Loucy (cell line): ENCODE data around the gene STRIP2.
"Not testable (repeated sequence)": the region's sequence is repeated elsewhere in the genome, so short reads cannot be mapped to it uniquely, and the experiment has no call there.

Experiments used
- H2AFZ ChIP-seq: fragments of 200-600 bp; sonication (generic); 2 replicates; pipeline ENCODE4 v1.6.0; 2016; ENCODE audit warnings: antibody characterized with exemption, mild to moderate bottlenecking, low read length, moderate library complexity
- H3F3A ChIP-seq: fragments of 200-600 bp; 2 replicates; pipeline ENCODE4 v1.6.0; 2016; ENCODE audit warnings: antibody characterized with exemption, low read depth, mild to moderate bottlenecking
- H3K27me3 ChIP-seq: fragments of 200-600 bp; sonication (generic); 2 replicates; pipeline ENCODE4 v1.6.1; 2014; ENCODE audit warnings: low read length, mild to moderate bottlenecking; ENCODE audit not compliant: insufficient read depth, poor library complexity, severe bottlenecking
- H3K36me3 ChIP-seq: fragments of 200-600 bp; sonication (generic); 2 replicates; pipeline ENCODE4 v1.6.1; 2016; ENCODE audit warnings: low read length; ENCODE audit not compliant: insufficient read depth
- H3K4me1 ChIP-seq: fragments of 200-600 bp; sonication (generic); 2 replicates; pipeline ENCODE4 v1.5.1; 2014; ENCODE audit warnings: low read length, mild to moderate bottlenecking; ENCODE audit not compliant: insufficient read depth, poor library complexity, severe bottlenecking
- H3K4me2 ChIP-seq: fragments of 200-600 bp; sonication (generic); 2 replicates; pipeline ENCODE4 v1.6.0; 2014; ENCODE audit warnings: antibody characterized with exemption, low read length, low read depth, mild to moderate bottlenecking; ENCODE audit not compliant: poor library complexity, severe bottlenecking
- H3K4me3 ChIP-seq: fragments of 200-600 bp; sonication (generic); 2 replicates; pipeline ENCODE4 v1.5.1; 2014; ENCODE audit warnings: low read length, mild to moderate bottlenecking, mixed read lengths; ENCODE audit not compliant: poor library complexity, severe bottlenecking
- H3K79me2 ChIP-seq: fragments of 200-600 bp; sonication (generic); 2 replicates; pipeline ENCODE4 v1.6.1; 2014; ENCODE audit warnings: low read length; ENCODE audit not compliant: insufficient read depth
- H3K9ac ChIP-seq: fragments of 200-600 bp; sonication (generic); 2 replicates; pipeline ENCODE4 v1.6.0; 2014; ENCODE audit warnings: mild to moderate bottlenecking, low read depth, low read length, moderate library complexity; ENCODE audit not compliant: poor library complexity, severe bottlenecking
- H3K9me2 ChIP-seq: fragments of 200-600 bp; sonication (generic); replicated peaks from 2 replicates; pipeline ENCODE4 v1.6.1; 2016; ENCODE audit warnings: low read depth, low read length, mixed read lengths
- H3K9me3 ChIP-seq: fragments of 200-600 bp; sonication (generic); 2 replicates; pipeline ENCODE4 v1.6.1; 2014; ENCODE audit warnings: mild to moderate bottlenecking, antibody characterized with exemption, low read length, low read depth; ENCODE audit not compliant: insufficient read depth
- H4K20me1 ChIP-seq: fragments of 200-600 bp; sonication (generic); 2 replicates; pipeline ENCODE4 v1.6.0; 2014; ENCODE audit warnings: antibody characterized with exemption, low read length, mild to moderate bottlenecking; ENCODE audit not compliant: insufficient read depth, poor library complexity, severe bottlenecking
- EZH2phosphoT487 ChIP-seq: fragments of 200-600 bp; IDR thresholded peaks from 2 replicates; pipeline ENCODE4 v1.6.1; 2018; ENCODE audit warnings: antibody characterized with exemption, mild to moderate bottlenecking, moderate library complexity, borderline replicate concordance
- TF ChIP-seq, protein P1 (sequence below): fragments of 200-600 bp; sonication (generic); conservative IDR thresholded peaks from 2 replicates; pipeline ENCODE4 v1.5.1; 2014; ENCODE audit warnings: mild to moderate bottlenecking, antibody characterized with exemption, low read length

The STRIP2 gene

DNA sequence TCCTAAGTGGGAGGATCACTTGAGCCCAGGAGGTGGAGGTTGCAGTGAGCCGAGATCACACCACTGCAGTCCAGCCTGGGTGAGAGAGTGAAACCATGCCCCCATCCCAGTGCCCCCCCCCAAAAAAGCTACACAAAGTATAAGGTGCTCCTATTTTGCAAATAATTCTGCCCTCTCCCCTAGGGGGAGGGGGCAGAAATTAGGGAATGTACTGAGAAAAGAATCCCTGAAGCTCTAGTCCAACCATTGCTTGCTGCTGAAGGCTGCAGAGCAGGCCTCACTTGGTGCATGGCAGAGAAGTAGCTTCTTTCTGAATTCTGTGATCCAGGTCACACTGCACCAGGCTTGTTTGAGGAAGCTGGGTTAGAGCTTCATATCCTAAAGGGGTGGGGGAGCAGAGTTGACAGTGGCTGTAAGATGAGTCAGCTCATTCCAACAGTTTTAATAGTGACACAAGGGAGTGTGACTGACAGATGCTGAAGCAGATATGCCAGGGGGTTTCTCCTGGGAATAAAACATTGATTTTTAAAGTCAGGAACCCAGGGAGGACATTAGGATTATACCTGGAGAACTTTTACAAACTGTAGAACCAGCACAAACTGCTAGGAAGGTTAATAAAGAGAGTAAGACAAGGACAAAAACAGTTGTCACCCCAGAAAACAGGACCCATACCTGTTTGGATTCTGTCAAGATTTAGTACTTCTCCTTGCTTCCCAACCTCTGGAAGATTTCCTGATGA is 32.8 kb upstream of the STRIP2 start:
- H3K79me2 ChIP-seq: no peaks in the 10 kb centered on the region
- peak overlapping the region; percentile 6 for H3K9ac ChIP-seq
- peaks cover 15% of the 10 kb centered on the region for H3K4me1 ChIP-seq
- peak overlapping the region; percentile 7; the same call in 1 of the 2 replicates for H2AFZ ChIP-seq
- no peaks in the 10 kb centered on the region for H3K27me3 ChIP-seq
- H3K4me3 ChIP-seq: no peak overlapping the region
- no peak for TF ChIP-seq EZH2phosphoT487
- TF ChIP-seq, protein P1, sequence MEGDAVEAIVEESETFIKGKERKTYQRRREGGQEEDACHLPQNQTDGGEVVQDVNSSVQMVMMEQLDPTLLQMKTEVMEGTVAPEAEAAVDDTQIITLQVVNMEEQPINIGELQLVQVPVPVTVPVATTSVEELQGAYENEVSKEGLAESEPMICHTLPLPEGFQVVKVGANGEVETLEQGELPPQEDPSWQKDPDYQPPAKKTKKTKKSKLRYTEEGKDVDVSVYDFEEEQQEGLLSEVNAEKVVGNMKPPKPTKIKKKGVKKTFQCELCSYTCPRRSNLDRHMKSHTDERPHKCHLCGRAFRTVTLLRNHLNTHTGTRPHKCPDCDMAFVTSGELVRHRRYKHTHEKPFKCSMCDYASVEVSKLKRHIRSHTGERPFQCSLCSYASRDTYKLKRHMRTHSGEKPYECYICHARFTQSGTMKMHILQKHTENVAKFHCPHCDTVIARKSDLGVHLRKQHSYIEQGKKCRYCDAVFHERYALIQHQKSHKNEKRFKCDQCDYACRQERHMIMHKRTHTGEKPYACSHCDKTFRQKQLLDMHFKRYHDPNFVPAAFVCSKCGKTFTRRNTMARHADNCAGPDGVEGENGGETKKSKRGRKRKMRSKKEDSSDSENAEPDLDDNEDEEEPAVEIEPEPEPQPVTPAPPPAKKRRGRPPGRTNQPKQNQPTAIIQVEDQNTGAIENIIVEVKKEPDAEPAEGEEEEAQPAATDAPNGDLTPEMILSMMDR: no peak
- H3K9me3 ChIP-seq: no peaks in the 10 kb centered on the region
- H3K36me3 ChIP-seq: 0 out of 2 replicates have a peak, but pooled peaks cover 3% of the 10 kb centered on the region
- H3K4me2 ChIP-seq: peak overlapping the region; percentile 28
- no peaks in the 10 kb centered on the region for H3K9me2 ChIP-seq
- no peaks in the 10 kb centered on the region for H3F3A ChIP-seq
- no peaks in the 10 kb centered on the region for H4K20me1 ChIP-seq

DNA sequence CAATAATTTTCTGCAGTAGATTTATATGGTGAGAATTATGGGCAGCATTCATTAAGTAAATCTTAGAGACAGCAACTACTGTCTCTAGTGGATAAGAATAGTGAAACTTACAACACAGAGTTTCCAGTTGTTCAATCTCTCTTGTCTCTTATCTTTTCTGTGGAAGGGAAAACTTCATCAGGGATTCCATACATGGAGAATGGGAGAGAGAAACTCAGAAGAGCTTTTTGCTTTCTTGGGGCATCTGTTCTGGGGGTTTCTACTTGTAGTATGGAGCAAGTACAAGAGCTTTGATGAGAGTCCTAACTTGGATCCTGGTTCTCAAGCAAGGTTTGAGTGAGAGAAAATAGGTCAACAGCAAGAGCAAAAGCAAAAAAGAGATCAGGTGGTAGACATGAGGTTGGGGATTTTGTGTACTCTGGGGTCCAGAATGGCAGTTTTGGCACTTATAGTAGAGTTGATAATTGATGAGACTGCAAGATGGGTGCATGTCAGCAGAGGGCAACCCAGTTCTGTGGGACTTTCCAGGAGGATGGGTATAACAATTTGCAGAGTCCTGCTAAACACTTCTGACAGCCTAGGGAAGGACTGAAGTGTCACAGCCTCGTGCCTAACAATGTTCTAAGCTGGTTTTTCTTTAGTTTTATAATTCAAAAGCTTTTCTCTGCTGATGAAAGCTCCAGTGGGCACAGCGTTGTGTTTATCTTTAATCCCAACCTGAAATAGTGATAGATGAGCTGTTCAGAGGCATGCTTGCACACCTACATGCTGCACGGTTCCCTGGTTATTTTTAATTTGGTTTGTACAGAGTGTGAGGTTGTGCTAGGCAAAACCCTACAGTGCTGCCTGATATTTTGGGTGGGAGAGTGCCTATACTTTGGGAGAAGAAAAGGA is 32.0 kb upstream of the STRIP2 start:
- Histone ChIP-seq H3K36me3 (0 out of 2 replicates have a peak, but pooled peaks cover 3% of the 10 kb centered on the region), H3K27me3 (no peaks in the 10 kb centered on the region), H3K79me2 (no peaks in the 10 kb centered on the region), H2AFZ (no peak overlapping the region), H3K9ac (peak overlapping the region; percentile 6), H4K20me1 (no peaks in the 10 kb centered on the region), H3K9me3 (no peaks in the 10 kb centered on the region), H3K4me3 (no peak overlapping the region), H3K9me2 (no peaks in the 10 kb centered on the region), H3K4me1 (peaks cover 15% of the 10 kb centered on the region), H3K4me2 (peak overlapping the region; percentile 28), H3F3A (no peaks in the 10 kb centered on the region)
- TF ChIP-seq, protein P1: peak; percentile 52
- TF ChIP-seq EZH2phosphoT487: no peak

DNA sequence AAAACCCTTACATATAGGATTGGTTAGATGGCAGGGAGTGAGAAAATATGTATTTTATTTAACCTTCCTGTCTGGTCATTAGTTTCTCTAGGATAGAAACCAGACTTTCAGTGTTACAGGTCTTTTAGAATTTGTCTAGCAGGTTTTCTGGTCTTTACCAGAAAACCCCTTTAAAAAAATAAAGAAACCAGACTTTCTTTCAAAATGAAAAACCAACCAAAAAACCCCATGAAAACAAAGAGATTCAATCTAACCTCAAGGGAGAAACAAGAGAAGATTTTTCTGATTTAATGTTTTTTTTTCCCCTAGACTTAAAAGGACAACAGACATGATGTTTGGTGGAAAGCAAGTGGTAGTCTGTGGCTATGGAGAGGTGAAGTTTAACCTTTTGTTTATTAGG is 28.7 kb upstream of the STRIP2 start:
- H2AFZ ChIP-seq: no peak overlapping the region
- H3K27me3 ChIP-seq: no peaks in the 10 kb centered on the region
- H3F3A ChIP-seq: no peaks in the 10 kb centered on the region
- TF ChIP-seq EZH2phosphoT487: no peak
- TF ChIP-seq, protein P1: no peak
- H3K4me2 ChIP-seq: no peak overlapping the region
- H3K36me3 ChIP-seq: no peaks in the 10 kb centered on the region
- H3K9ac ChIP-seq: no peak overlapping the region
- peaks cover 15% of the 10 kb centered on the region for H3K4me1 ChIP-seq
- H3K9me2 ChIP-seq: no peaks in the 10 kb centered on the region
- no peaks in the 10 kb centered on the region for H3K79me2 ChIP-seq
- no peaks in the 10 kb centered on the region for H3K9me3 ChIP-seq
- no peaks in the 10 kb centered on the region for H4K20me1 ChIP-seq
- no peak overlapping the region for H3K4me3 ChIP-seq

DNA sequence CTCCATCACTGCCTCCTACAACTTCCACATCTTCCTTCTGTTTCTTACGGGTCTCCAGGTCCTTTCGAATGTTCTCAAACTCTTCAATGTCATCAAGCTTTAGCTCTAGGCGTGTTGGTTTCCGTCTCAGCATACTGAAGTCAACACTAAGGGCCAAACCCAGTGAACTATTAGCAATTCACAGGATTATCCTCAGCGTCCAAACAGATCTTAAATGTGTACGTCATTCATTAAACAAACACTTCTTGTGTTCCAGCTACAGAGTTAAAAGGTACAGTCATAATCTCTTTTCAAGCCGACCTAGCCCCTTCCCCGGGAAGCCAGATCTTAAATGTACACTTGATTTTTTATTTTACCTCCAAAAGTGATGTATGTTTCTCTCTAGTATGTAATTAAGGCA is 24.0 kb upstream of the STRIP2 start:
- H3K4me2 ChIP-seq, H3K9me3 ChIP-seq, H3K4me1 ChIP-seq, H3K4me3 ChIP-seq, H2AFZ ChIP-seq, H3K79me2 ChIP-seq, H3K9ac ChIP-seq, H3K36me3 ChIP-seq, H3K27me3 ChIP-seq, H4K20me1 ChIP-seq, H3K9me2 ChIP-seq, H3F3A ChIP-seq: not testable (repeated sequence)
